ENCODE data around the gene PGAP6. TPM values are rescaled to one million over a fixed set of nuclear protein-coding genes. Genes with fewer than 3 reads are reported as not detected.
"Not testable (repeated sequence)": the region's sequence is repeated elsewhere in the genome, so short reads cannot be mapped to it uniquely, and the experiment has no call there.

PGAP6 gene
- total RNA-seq, 2 donors from 2014 or later: 104 to 115 TPM

DNA sequence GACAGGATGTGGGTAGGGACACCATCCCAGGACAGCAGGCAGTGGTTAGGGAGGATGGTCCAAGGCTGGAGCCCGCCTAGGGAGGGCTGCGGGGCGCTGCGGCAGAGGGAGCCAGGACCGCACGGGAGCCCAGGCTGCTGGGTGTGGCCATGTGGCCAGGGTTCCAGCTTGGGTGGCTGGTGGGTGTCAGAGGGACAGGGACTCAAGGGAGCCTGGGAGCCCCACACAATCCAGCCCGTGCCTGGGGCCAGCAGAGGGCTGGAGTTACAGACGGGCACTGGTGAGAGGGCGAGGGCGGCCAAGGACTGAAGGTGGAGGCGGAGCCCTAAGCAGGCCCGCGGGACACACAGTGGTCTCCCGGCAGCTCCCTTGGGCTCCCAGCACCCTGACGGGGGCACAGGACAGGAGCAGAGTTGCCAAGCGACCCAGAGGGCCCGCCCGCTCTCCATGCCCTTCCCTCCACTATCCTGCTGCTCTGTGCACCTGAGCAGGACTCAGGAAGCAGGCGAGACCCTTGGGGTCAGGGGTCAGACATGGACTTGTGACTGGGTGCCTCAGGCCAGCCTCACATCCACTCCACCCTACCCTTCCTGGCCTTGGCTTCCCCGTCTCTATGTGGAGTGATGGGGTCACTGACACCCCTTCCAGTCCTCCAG, 18.5 kb downstream of the PGAP6 start:
- Histone ChIP-seq H3K27ac (ENCODE audit: low read depth, low read length) (no peak overlapping the region), H3K9ac (ENCODE audit: extremely low read depth, low read length, poor library complexity, severe bottlenecking) (no peak overlapping the region), H3K36me3 (ENCODE audit: control insufficient read depth, insufficient read depth, low read length) (peaks cover 23% of the 10 kb centered on the region), H3K9me3 (ENCODE audit: control insufficient read depth, low read length) (no peaks in the 10 kb centered on the region), H3K27me3 (ENCODE audit: control insufficient read depth, insufficient read depth, low read length, poor library complexity, severe bottlenecking) (no peaks in the 10 kb centered on the region), H3K4me1 (ENCODE audit: control insufficient read depth, insufficient read depth, low read length) (no peaks in the 10 kb centered on the region), H3K4me3 (ENCODE audit: low read length) (no peak overlapping the region)
- Mint-ChIP-seq H3K27ac (no peak overlapping the region), H3K9me3 (no peaks in the 10 kb centered on the region), H3K4me1 (no peaks in the 10 kb centered on the region), H3K36me3 (ENCODE audit: low read depth) (peaks cover 11% of the 10 kb centered on the region), H3K27me3 (ENCODE audit: insufficient read depth) (no peaks in the 10 kb centered on the region), H3K4me3 (no peak overlapping the region)
- no peak for DNase-seq
- TF ChIP-seq, protein P1, sequence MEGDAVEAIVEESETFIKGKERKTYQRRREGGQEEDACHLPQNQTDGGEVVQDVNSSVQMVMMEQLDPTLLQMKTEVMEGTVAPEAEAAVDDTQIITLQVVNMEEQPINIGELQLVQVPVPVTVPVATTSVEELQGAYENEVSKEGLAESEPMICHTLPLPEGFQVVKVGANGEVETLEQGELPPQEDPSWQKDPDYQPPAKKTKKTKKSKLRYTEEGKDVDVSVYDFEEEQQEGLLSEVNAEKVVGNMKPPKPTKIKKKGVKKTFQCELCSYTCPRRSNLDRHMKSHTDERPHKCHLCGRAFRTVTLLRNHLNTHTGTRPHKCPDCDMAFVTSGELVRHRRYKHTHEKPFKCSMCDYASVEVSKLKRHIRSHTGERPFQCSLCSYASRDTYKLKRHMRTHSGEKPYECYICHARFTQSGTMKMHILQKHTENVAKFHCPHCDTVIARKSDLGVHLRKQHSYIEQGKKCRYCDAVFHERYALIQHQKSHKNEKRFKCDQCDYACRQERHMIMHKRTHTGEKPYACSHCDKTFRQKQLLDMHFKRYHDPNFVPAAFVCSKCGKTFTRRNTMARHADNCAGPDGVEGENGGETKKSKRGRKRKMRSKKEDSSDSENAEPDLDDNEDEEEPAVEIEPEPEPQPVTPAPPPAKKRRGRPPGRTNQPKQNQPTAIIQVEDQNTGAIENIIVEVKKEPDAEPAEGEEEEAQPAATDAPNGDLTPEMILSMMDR (conservative IDR thresholded peaks at IDR 0.05): no peak
- 84 to 91% methylated on average over 9 to 20 of the region's 20 CpGs for WGBS, 2 experiments (ENCODE audit: insufficient coverage in 1 of 2, insufficient read length in 1 of 2)

DNA sequence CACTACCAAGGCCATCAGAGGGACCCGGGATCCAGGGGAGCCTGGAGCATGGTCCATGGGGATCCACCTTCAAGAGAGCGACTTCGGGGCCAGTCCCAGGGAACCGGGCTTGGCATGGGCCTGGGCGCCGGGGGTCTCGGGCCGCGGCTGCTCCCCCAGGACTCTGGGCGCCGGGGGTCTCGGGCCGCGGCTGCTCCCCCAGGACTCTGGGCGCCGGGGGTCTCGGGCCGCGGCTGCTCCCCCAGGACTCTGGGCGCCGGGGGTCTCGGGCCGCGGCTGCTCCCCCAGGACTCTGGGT, 19.1 kb downstream of the PGAP6 start:
- 71 to 73% methylated on average over 5 to 11 of the region's 24 CpGs for whole genome bisulfite sequencing, 2 experiments (ENCODE audit: insufficient coverage in 1 of 2, insufficient read length in 1 of 2)
- H3K4me3 Mint-ChIP-seq: not testable (repeated sequence)

DNA sequence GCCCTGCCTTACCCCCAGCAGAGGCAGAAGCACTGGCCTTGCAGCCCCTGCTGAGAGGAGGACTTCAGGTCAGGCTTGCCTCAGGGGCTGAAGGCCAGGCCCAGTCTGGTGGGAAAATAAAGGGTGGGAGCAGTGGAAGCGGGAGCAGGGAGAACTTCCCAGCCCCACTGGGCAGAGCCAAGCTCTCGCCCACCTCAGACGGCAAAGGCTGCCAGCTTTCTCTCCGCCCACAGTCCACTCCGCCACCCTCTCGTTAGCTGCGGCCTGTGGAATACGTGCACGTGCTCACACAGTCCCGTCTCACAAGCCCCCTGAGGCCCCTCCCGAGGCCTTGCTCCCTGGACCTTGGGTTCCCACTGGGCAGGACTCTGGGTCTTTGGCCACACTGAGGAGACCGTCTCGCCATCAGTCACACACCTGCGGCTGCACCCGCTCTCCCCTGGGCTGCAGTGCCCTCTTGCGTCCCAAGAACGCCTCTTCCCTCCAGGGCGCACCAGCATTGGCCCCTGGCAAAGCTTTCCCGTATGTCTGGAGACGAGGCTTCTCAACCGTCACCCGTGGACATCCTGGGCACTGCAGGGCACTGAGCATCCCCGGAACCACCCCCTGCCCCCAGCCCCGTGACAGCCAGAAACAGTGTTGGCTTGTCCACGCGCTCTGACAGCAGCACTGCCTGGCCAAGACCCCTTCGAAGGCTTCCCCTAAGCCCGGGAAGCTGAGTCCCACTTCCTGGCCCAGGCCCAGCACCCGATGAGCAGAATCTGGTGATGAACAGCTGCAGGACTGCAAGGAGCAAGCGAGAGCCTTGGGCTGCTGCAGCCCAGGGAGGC, 19.7 kb downstream of the PGAP6 start:
- H3K36me3 Mint-ChIP-seq (ENCODE audit: low read depth): peaks cover 6% of the 10 kb centered on the region
- peak overlapping the region; percentile 48 for H3K27ac Mint-ChIP-seq
- H3K9me3 ChIP-seq (ENCODE audit: control insufficient read depth, low read length): no peaks in the 10 kb centered on the region
- no peak overlapping the region for H3K27ac ChIP-seq (ENCODE audit: low read depth, low read length)
- peaks cover 11% of the 10 kb centered on the region for H3K36me3 ChIP-seq (ENCODE audit: control insufficient read depth, insufficient read depth, low read length)
- H3K4me3 ChIP-seq (ENCODE audit: low read length): no peak overlapping the region
- peak; percentile 93 for DNase-seq
- no peak overlapping the region for H3K4me3 Mint-ChIP-seq
- no peaks in the 10 kb centered on the region for H3K4me1 ChIP-seq (ENCODE audit: control insufficient read depth, insufficient read depth, low read length)
- 58 to 63% methylated on average over 29 to 30 of the region's 30 CpGs for WGBS, 2 experiments (ENCODE audit: insufficient coverage in 1 of 2, insufficient read length in 1 of 2)
- TF ChIP-seq, protein P1 (conservative IDR thresholded peaks at IDR 0.05): peak; percentile 86
- no peaks in the 10 kb centered on the region for H3K9me3 Mint-ChIP-seq
- no peaks in the 10 kb centered on the region for H3K27me3 Mint-ChIP-seq (ENCODE audit: insufficient read depth)
- no peak overlapping the region for H3K9ac ChIP-seq (ENCODE audit: extremely low read depth, low read length, poor library complexity, severe bottlenecking)
- H3K27me3 ChIP-seq (ENCODE audit: control insufficient read depth, insufficient read depth, low read length, poor library complexity, severe bottlenecking): no peaks in the 10 kb centered on the region
- no peaks in the 10 kb centered on the region for H3K4me1 Mint-ChIP-seq

More for the DNA sequence above, 19.1 kb downstream of the PGAP6 start:
- H3K36me3 Mint-ChIP-seq (ENCODE audit: low read depth): peaks cover 10% of the 10 kb centered on the region
- H3K4me3 ChIP-seq (ENCODE audit: low read length); H3K9me3 Mint-ChIP-seq; H3K4me1 ChIP-seq (ENCODE audit: control insufficient read depth, insufficient read depth, low read length); H3K9ac ChIP-seq (ENCODE audit: extremely low read depth, low read length, poor library complexity, severe bottlenecking); H3K27me3 ChIP-seq (ENCODE audit: control insufficient read depth, insufficient read depth, low read length, poor library complexity, severe bottlenecking); DNase-seq; H3K4me1 Mint-ChIP-seq; H3K27me3 Mint-ChIP-seq (ENCODE audit: insufficient read depth); H3K27ac Mint-ChIP-seq; H3K27ac ChIP-seq (ENCODE audit: low read depth, low read length); H3K9me3 ChIP-seq (ENCODE audit: control insufficient read depth, low read length): not testable (repeated sequence)
- peaks cover 17% of the 10 kb centered on the region for H3K36me3 ChIP-seq (ENCODE audit: control insufficient read depth, insufficient read depth, low read length)

Measured in endodermal cell (in vitro differentiated cells).